Measurements from ENCODE around the gene SLC5A12. TPM values are rescaled to one million over a fixed set of nuclear protein-coding genes. Genes with fewer than 3 reads are reported as not detected.

SLC5A12 gene
- total RNA-seq, 1 experiment from 2014 or later, result not detected

GRCh38 chr11:26734691-26735090, 12.8 kb upstream of the SLC5A12 start:
- Histone ChIP-seq H3K27ac (ENCODE audit: low read depth, low read length, poor library complexity, severe bottlenecking) (no peak overlapping the region), H3K9me3 (ENCODE audit: low read depth, low read length, poor library complexity, severe bottlenecking) (no peaks in the 10 kb centered on the region), H3K4me3 (ENCODE audit: low read depth, low read length, poor library complexity, severe bottlenecking) (no peak overlapping the region), H3K27me3 (replicated peaks; ENCODE audit: insufficient read depth, low read depth, low read length, poor library complexity) (peaks cover 9% of the 10 kb centered on the region), H3K36me3 (ENCODE audit: insufficient read depth, low read length, poor library complexity, severe bottlenecking) (no peaks in the 10 kb centered on the region), H3K4me1 (ENCODE audit: insufficient read depth, low read length, poor library complexity, severe bottlenecking) (no peaks in the 10 kb centered on the region)
- BruUV-seq (replicated peaks), result no TSS peak
- no peak for DNase-seq (ENCODE audit: low spot score)
- TF ChIP-seq CTCF (conservative IDR thresholded peaks at IDR 0.05; ENCODE audit: low read depth, low read length), result no peak
- no peak for TF ChIP-seq EZH2 (IDR thresholded peaks at IDR 0.05; ENCODE audit: borderline replicate concordance, low read depth, low read length, poor library complexity, severe bottlenecking)
- ChIA-PET POLR2A (ENCODE audit: low non-redundant PET) (no interaction called here), CTCF (no interaction called here)
- intact Hi-C loops (cut with micrococcal nuclease; ENCODE audit: unreplicated experiment), result no loop called here

GRCh38 chr11:26731084-26731456, 9.2 kb upstream of the SLC5A12 start:
- intact Hi-C loops (cut with micrococcal nuclease; ENCODE audit: unreplicated experiment), result no loop called here
- no peak for DNase-seq (ENCODE audit: low spot score)
- no TSS peak for BruUV-seq (replicated peaks)
- ChIA-PET POLR2A (ENCODE audit: low non-redundant PET) (no interaction called here), CTCF (no interaction called here)
- Histone ChIP-seq H3K4me1 (ENCODE audit: insufficient read depth, low read length, poor library complexity, severe bottlenecking) (no peaks in the 10 kb centered on the region), H3K9me3 (ENCODE audit: low read depth, low read length, poor library complexity, severe bottlenecking) (no peaks in the 10 kb centered on the region), H3K27ac (ENCODE audit: low read depth, low read length, poor library complexity, severe bottlenecking) (no peak overlapping the region), H3K36me3 (ENCODE audit: insufficient read depth, low read length, poor library complexity, severe bottlenecking) (no peaks in the 10 kb centered on the region), H3K4me3 (ENCODE audit: low read depth, low read length, poor library complexity, severe bottlenecking) (no peak overlapping the region), H3K27me3 (replicated peaks; ENCODE audit: insufficient read depth, low read depth, low read length, poor library complexity) (peaks cover 22% of the 10 kb centered on the region)
- TF ChIP-seq EZH2 (IDR thresholded peaks at IDR 0.05; ENCODE audit: borderline replicate concordance, low read depth, low read length, poor library complexity, severe bottlenecking) (no peak), CTCF (conservative IDR thresholded peaks at IDR 0.05; ENCODE audit: low read depth, low read length) (no peak)

- no TSS peak for BruUV-seq (replicated peaks)
- intact Hi-C loops (cut with micrococcal nuclease; ENCODE audit: unreplicated experiment), result no loop called here
Measured at GRCh38 chr11:26730414-26731083, 8.7 kb upstream of the SLC5A12 start.

More at GRCh38 chr11:26730414-26731083, 8.7 kb upstream of the SLC5A12 start:
- Histone ChIP-seq H3K4me1 (ENCODE audit: insufficient read depth, low read length, poor library complexity, severe bottlenecking) (no peaks in the 10 kb centered on the region), H3K9me3 (ENCODE audit: low read depth, low read length, poor library complexity, severe bottlenecking) (no peaks in the 10 kb centered on the region), H3K27ac (ENCODE audit: low read depth, low read length, poor library complexity, severe bottlenecking) (no peak overlapping the region), H3K27me3 (replicated peaks; ENCODE audit: insufficient read depth, low read depth, low read length, poor library complexity) (peaks cover 22% of the 10 kb centered on the region), H3K4me3 (ENCODE audit: low read depth, low read length, poor library complexity, severe bottlenecking) (no peak overlapping the region), H3K36me3 (ENCODE audit: insufficient read depth, low read length, poor library complexity, severe bottlenecking) (no peaks in the 10 kb centered on the region)
- DNase-seq (ENCODE audit: low spot score), result no peak
- ChIA-PET CTCF (no interaction called here), POLR2A (ENCODE audit: low non-redundant PET) (interaction anchor here (0.6 kb wide), 1 partner anchor 378 kb away, joined by 3 read pairs; no protein-coding TSS in a partner anchor)
- TF ChIP-seq CTCF (conservative IDR thresholded peaks at IDR 0.05; ENCODE audit: low read depth, low read length) (no peak), EZH2 (IDR thresholded peaks at IDR 0.05; ENCODE audit: borderline replicate concordance, low read depth, low read length, poor library complexity, severe bottlenecking) (no peak)

Measured in A673 (cell line).